ENCODE measurements around the gene NPLOC4. TPM values are rescaled to one million over a fixed set of nuclear protein-coding genes. Genes with fewer than 3 reads are reported as not detected.
A peak's percentile ranks its signal among the peaks of the same experiment; 100 is the strongest.

Gene NPLOC4
- total RNA-seq, 1 experiment from 2014 or later: 208 TPM

- Histone ChIP-seq H3K4me1 (replicated peaks; ENCODE audit: insufficient read depth) (peaks cover 11% of the 10 kb centered on the region; the same call in 1 of the 2 replicates), H3K79me2 (ENCODE audit: low read depth) (peaks cover 30% of the 10 kb centered on the region), H3K4me2 (no peak overlapping the region), H3F3A (ENCODE audit: insufficient read depth, low read depth) (peaks cover 10% of the 10 kb centered on the region; the same call in 1 of the 2 replicates), H3K27ac (no peak overlapping the region), H3K4me3 (no peak overlapping the region), H3K27me3 (ENCODE audit: insufficient read depth, low read depth) (no peaks in the 10 kb centered on the region), H3K9me3 (ENCODE audit: insufficient read depth, low read depth) (no peaks in the 10 kb centered on the region), H3K36me3 (ENCODE audit: low read depth) (no peaks in the 10 kb centered on the region), H4K20me1 (ENCODE audit: insufficient read depth) (peaks cover 23% of the 10 kb centered on the region), H3K9me2 (ENCODE audit: insufficient read depth) (no peaks in the 10 kb centered on the region), H2AFZ (no peak overlapping the region)
- ChIA-PET POLR2A (ENCODE audit: unreplicated experiment) (no interaction called here), CTCF (no interaction called here)
- DNase-seq: no peak
- no TSS peak for BruUV-seq (replicated peaks)
- TF ChIP-seq EZH2 (IDR thresholded peaks at IDR 0.05; ENCODE audit: low read depth) (no peak), CTCF (conservative IDR thresholded peaks at IDR 0.05) (no peak)
- intact Hi-C loops (cut with micrococcal nuclease; ENCODE audit: unreplicated experiment): loop anchor here (5.0 kb wide), 2 partner anchors 44 to 74 kb away; partner anchors contain the start of genes ARL16, HGS and SLC25A10
Measured at GRCh38 chr17:81638683-81639082, 1.8 kb upstream of the NPLOC4 start.

GRCh38 chr17:81635973-81636504 lies 873 bp downstream of the NPLOC4 start:
- Histone ChIP-seq H3K27me3 (ENCODE audit: insufficient read depth, low read depth) (no peaks in the 10 kb centered on the region), H2AFZ (peak overlapping the region; percentile 66; the same call in 1 of the 2 replicates), H3K36me3 (ENCODE audit: low read depth) (no peaks in the 10 kb centered on the region), H3K4me3 (peak overlapping the region; percentile 96), H3K4me2 (peak overlapping the region; percentile 91), H3K79me2 (ENCODE audit: low read depth) (peaks cover 54% of the 10 kb centered on the region), H3F3A (ENCODE audit: insufficient read depth, low read depth) (peaks cover 10% of the 10 kb centered on the region; the same call in 1 of the 2 replicates), H4K20me1 (ENCODE audit: insufficient read depth) (peaks cover 38% of the 10 kb centered on the region), H3K27ac (peak overlapping the region; percentile 71), H3K9me2 (ENCODE audit: insufficient read depth) (no peaks in the 10 kb centered on the region), H3K9me3 (ENCODE audit: insufficient read depth, low read depth) (no peaks in the 10 kb centered on the region), H3K4me1 (replicated peaks; ENCODE audit: insufficient read depth) (peaks cover 11% of the 10 kb centered on the region; the same call in 1 of the 2 replicates)
- TSS peak; percentile 50 for BruUV-seq (replicated peaks)
- TF ChIP-seq CTCF (conservative IDR thresholded peaks at IDR 0.05): no peak
- no peak for TF ChIP-seq EZH2 (IDR thresholded peaks at IDR 0.05; ENCODE audit: low read depth)
- ChIA-PET CTCF (interaction anchor here (0.6 kb wide), 1 partner anchor 186 kb away, joined by 4 read pairs; no protein-coding TSS in a partner anchor), POLR2A (ENCODE audit: unreplicated experiment) (interaction anchor here (0.6 to 0.7 kb wide), 2 partner anchors 23 to 135 kb away, joined by 4 to 9 read pairs; no protein-coding TSS in a partner anchor)
- DNase-seq: peak in 1 of 2 experiments; percentile 52
- intact Hi-C loops (cut with micrococcal nuclease; ENCODE audit: unreplicated experiment): loop anchor here (5.0 kb wide), 2 partner anchors 46 to 76 kb away; partner anchors contain the start of genes ARL16, HGS and SLC25A10

- no TSS peak for BruUV-seq (replicated peaks)
- no peak overlapping the region for H2AFZ ChIP-seq
- TF ChIP-seq CTCF (conservative IDR thresholded peaks at IDR 0.05) (no peak), EZH2 (IDR thresholded peaks at IDR 0.05; ENCODE audit: low read depth) (no peak)
- H3K4me2 ChIP-seq: peak overlapping the region; percentile 91
- no peaks in the 10 kb centered on the region for H3K36me3 ChIP-seq (ENCODE audit: low read depth)
- ChIA-PET POLR2A (ENCODE audit: unreplicated experiment) (no interaction called here), CTCF (no interaction called here)
- H3K4me3 ChIP-seq: peak overlapping the region; percentile 96; the same call in 1 of the 2 replicates
- intact Hi-C loops (cut with micrococcal nuclease; ENCODE audit: unreplicated experiment): loop anchor here (5.0 kb wide), 2 partner anchors 47 to 77 kb away; partner anchors contain the start of genes ARL16, HGS and SLC25A10
- peaks cover 39% of the 10 kb centered on the region for H4K20me1 ChIP-seq (ENCODE audit: insufficient read depth)
- H3K79me2 ChIP-seq (ENCODE audit: low read depth): peaks cover 54% of the 10 kb centered on the region
- H3F3A ChIP-seq (ENCODE audit: insufficient read depth, low read depth): peaks cover 10% of the 10 kb centered on the region; the same call in 1 of the 2 replicates
- H3K27ac ChIP-seq: no peak overlapping the region
- H3K9me3 ChIP-seq (ENCODE audit: insufficient read depth, low read depth): no peaks in the 10 kb centered on the region
- no peaks in the 10 kb centered on the region for H3K27me3 ChIP-seq (ENCODE audit: insufficient read depth, low read depth)
- no peaks in the 10 kb centered on the region for H3K9me2 ChIP-seq (ENCODE audit: insufficient read depth)
- peak; percentile 59 to 67 for DNase-seq
- peaks cover 11% of the 10 kb centered on the region; the same call in 1 of the 2 replicates for H3K4me1 ChIP-seq (replicated peaks; ENCODE audit: insufficient read depth)
Measured at GRCh38 chr17:81635431-81635830, 1.5 kb downstream of the NPLOC4 start.
